Stimulated activated CD4-positive, alpha-beta T cell treated with anti-CD3 and anti-CD28 coated beads, Interleukin-12 subunit alpha, Interleukin-12 subunit beta, amount 100 ng/mL, for 48 hours (primary cell): Measurements from ENCODE around the gene DUSP1.
A peak's percentile ranks its signal among the peaks of the same experiment; 100 is the strongest.

Experiments used
- DNase-seq, 3 donors: peaks; one replicate each; pipeline ENCODE4 v3.0.0-alpha.2; 2020; ENCODE audit warnings: low read depth in 2 of 3, low spot score in 1 of 3

Gene DUSP1

DNA sequence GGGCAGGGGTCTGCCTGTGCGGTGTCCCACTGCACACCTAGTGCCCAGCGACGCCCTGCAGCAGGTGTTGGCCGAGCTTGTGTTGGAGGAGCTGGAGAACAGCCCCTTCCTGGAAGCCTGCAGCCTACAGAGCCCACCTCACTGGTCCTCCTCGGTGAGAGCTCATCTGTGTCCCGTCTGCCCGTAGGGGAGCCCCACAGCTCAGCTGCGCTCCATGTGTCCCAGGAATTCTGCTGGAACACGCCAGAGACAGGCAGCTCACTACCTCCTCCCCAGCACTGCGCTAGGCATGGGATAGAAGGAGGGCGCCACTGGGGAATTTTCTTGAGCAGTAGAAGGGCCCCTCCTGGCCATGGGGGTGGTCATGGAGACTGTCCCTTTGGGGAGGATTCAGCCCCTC lies 44.0 kb downstream of the DUSP1 start:
- no peak for DNase-seq

GRCh38 chr5:172725785-172726184 lies 45.2 kb downstream of the DUSP1 start:
- DNase-seq, result no peak

DNA sequence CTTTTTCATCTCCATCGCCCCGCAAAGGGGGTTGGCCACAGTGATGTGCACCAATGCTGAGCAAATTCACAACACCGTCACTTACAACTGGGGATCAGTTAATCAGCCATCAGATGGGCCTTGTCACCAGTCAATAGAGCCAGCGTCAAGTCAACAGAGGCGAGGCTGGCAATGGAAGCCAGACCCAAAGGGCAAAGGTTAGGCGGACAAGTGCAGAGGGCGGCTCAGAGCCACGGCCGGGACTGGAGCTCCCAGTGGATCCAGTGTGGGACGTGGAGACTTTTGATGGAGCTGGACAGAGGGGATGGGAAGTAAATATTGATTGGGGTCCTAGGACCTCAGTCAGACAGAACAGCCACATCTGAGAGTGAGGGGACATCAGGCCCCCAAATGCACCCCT lies 45.7 kb downstream of the DUSP1 start:
- no peak for DNase-seq

- no peak for DNase-seq
These were observed 46.5 kb downstream of the DUSP1 start for GRCh38 chr5:172724242-172725183.

DNA sequence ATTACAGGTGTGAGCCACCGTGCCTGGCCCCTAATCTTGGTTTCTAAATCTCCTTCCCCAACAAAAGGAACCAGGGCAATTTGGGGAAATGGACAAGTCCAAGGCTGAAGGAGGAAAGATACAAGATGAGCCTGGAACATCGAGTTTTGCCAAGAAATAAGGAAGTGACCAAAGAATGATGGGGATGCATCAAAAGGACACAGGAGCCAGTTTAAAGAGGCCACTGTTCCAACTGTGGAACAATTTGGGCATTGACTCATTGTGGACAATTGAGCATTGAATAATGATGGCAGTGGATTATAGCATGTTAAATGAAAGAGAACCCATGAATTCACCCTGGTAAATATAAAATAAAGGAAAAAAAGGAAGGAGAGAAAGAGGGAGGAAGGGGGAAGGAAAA lies 47.5 kb downstream of the DUSP1 start:
- DNase-seq, result no peak

GRCh38 chr5:172722327-172722815 lies 48.6 kb downstream of the DUSP1 start:
- DNase-seq, result peak in 1 of 3 donors; percentile 12

DNA sequence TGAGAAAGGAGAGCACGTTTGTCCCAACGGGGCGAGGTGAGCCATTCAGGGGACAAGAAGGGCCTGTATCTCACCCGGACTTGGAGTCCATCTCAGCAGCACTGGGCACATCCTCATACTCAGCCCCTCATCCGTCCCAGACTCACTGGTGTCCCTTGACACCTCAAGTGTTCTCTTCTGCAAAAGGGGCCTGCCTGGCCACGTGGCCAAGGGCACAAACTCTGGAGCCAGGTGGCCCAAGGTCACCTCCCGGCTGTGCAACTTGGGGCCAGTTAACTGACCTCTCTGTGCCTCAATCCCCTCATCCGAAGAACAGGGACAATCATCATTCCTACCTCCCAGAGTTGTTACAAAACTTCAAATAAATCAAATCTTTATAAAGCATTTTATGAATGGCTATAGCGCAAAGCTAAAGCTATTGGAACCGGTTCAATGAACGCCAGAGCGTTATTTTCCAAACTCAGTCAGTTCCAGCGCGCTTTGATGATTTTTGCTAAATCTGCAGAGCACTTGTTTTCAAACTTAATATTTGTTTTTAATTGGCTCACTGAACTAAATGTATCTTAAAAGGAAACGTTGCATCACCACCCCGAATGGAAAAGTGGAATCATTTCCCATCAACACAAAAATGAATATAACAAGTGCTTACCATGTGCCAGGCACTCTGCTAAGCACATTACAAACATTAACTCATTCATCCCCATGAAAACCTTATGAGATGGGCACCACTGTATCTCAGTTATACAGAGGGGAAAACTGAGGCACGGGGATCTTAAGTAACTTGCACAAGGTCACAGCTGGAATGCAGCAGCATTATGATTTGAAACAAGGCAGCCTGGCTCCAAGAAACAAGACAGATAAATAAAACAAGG lies 49.3 kb downstream of the DUSP1 start:
- DNase-seq, result no peak

GRCh38 chr5:172720655-172721054 lies 50.3 kb downstream of the DUSP1 start:
- no peak for DNase-seq

DNA sequence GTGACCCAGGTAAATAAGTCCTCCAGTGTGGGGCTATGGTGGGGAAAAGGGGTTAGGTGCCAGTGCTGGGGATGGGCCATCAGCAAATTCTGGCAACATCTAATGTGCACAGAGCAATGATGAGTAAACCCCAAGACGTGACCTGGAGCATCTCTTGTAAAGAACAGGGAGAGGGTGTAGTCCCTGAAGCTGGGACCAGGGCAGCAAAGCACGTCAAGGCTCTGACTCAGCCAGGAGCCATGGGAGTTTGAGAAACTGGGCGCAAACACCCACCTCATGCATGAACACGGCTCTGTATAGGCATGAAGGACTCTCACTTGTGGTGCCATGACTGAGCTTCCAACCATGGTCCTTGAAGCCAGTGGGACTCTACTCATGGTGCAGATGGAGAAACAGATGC lies 51.8 kb downstream of the DUSP1 start:
- DNase-seq, result no peak

DNA sequence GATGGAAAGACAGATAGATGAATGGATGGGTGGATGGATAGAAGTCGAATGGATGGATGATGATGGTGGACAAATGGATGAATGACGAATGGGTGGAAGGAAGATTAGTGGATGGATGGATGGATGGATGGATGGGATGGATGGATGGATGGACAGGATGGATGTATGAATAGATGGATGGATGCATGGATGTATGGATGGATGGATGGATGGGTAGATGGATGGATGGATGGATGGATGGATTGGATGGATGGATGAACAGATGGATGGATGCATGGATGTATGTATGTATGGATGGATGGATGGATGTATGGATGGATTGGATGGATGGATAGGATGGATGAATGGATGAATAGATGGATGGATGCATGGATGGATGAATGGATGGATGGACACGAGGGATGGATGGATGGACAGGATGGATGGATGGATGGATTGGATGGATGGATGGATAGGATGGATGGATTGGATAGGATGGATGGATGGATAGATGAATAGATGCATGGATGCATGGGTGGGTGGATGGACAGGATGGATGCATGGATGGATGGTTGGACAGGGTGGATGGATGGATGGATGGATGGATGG lies 52.4 kb downstream of the DUSP1 start:
- DNase-seq, result no peak
